LNCAP (cell line): ENCODE data around the gene TSSC4.

Experiments used
- TF ChIP-seq, protein P1 (sequence below): fragments of 450-650 bp; IDR thresholded peaks from 2 replicates; pipeline ENCODE4 v1.5.1; 2017; ENCODE audit warnings: mild to moderate bottlenecking

TSSC4 gene

DNA sequence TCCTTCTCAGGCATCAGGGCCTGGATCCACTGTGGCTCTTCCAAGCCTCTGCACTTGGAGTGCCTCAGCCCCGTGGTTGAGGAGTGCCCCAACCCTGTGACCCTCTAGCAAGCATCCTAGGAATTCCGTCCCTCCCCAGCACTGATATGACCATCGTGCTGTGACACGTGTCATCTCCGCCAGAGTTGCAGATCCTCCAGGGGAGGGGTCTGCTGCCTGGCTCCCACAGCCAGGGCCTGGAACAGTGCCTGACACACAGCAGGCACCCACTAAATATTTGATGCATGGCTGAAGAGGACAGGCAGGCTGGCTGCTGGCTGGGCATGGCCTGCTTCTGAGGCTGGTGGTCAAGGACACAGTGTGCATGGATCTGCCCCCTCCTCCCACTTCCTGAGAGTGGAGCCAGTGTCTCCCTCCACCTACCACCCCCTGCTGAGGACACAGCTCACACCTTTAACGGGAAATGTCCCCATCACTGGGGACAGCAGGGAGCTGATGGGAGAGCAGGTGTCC lies 25.2 kb upstream of the TSSC4 start:
- TF ChIP-seq, protein P1, sequence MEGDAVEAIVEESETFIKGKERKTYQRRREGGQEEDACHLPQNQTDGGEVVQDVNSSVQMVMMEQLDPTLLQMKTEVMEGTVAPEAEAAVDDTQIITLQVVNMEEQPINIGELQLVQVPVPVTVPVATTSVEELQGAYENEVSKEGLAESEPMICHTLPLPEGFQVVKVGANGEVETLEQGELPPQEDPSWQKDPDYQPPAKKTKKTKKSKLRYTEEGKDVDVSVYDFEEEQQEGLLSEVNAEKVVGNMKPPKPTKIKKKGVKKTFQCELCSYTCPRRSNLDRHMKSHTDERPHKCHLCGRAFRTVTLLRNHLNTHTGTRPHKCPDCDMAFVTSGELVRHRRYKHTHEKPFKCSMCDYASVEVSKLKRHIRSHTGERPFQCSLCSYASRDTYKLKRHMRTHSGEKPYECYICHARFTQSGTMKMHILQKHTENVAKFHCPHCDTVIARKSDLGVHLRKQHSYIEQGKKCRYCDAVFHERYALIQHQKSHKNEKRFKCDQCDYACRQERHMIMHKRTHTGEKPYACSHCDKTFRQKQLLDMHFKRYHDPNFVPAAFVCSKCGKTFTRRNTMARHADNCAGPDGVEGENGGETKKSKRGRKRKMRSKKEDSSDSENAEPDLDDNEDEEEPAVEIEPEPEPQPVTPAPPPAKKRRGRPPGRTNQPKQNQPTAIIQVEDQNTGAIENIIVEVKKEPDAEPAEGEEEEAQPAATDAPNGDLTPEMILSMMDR: peak; percentile 29; the same call in 1 of the 2 replicates

DNA sequence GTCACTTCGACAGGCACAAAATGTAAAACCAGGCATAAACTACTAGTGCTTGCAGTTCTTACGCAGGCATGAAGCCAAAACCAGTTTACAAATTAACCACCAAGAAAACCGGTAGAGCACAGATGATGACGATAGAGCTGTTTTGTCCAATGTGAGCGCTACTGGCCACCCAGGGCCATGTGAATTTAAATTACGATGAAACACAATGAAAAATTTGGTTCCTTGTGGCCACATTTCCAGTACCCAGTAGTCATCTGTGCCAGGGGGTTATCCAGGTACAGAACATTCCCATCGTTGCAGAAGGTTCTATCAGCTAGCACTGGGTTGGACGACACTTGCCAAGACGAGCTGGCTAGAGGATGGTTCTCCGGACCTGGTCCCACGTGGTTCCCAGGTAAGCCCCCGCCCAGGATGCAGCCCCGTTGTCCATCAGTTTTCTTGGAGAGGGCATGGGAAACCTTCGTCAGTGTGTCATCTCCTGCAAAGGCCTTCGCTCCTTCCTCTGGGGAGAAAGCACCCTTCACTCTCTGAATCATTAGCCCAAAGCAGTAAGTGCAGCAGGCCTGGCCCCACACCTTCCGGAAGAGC lies 24.5 kb upstream of the TSSC4 start:
- TF ChIP-seq, protein P1: no peak

DNA sequence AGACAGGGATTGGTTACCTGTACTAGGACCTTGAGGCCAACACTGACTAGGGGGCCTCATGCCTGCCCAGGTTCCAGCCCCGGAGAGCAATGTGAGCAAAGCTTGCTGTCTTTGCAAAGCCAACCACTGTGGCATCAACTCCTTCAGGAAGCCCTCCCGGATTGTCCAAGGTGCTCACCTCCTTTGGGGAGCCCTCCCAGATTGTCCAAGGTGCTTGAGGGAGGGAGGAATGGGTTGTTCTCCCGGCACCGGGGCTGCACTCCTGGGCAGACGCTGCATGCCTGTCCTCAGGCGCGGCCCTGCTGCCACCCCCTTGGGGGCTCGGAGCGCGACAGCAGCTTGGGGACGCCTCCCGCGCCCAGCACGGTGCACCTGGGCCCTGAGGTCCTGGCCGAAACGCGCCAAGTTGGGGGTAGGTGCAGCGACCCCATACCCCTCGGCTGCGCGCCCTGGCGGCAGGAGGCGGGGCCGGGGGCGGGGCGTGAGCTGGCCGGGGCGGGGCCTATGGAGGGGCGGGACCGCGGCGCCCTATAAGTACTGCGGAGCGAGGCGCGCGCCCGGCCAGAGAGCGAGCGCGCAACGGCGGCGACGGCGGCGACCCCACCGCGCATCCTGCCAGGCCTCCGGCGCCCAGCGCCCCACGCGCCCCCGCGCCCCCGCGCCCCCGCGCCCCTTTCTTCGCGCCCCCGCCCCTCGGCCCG lies 23.6 kb upstream of the TSSC4 start, which contains the start of gene CD81:
Gene CD81, plus strand, starts transcription at position 560 of the 701 bp plus-strand sequence. CDS start 240 bp downstream, outside the sequence.
- TF ChIP-seq, protein P1: no peak

DNA sequence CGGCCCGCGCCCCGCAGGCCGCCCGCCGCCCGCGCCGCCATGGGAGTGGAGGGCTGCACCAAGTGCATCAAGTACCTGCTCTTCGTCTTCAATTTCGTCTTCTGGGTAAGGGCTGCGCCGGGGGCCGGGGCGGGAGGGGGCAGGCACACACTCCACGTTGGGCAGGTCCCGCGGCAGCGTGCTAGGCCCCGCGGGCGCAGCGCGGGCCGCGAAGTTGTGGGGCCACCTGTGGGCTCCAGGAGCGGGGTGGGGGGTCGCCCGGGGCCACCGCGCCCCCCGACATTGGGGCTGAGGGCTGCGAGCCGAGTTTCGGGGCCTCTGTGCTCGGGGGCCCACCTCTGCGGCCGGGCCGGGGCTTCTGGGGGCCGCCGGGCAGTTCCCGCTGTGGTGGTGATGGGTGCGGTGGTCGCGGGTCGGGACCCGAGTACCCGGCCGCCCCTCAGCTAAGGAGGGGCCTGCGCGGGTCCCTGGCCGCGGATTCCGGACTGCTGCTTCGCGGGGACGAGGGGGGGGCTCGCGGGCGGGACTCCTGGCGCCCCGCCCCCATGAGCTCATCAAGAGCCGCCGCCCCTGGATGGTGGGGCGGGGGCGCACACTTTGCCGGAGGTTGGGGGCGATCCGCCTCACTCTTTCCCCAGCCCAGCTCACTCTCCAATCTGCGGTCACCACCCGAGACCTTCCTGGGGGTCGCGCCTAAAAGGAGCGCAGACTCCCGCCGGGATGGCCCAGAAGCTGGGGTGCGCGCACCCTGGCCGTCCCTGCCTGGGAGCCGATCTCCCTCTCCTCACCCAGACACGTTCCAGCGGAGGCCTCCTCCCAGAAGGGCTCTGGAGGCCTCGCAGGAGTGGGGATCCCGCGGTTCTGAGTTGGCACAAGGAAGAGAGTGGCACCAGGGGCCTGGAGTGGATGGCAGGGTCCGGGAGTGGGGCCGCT lies 22.8 kb upstream of the TSSC4 start:
- TF ChIP-seq, protein P1: no peak

DNA sequence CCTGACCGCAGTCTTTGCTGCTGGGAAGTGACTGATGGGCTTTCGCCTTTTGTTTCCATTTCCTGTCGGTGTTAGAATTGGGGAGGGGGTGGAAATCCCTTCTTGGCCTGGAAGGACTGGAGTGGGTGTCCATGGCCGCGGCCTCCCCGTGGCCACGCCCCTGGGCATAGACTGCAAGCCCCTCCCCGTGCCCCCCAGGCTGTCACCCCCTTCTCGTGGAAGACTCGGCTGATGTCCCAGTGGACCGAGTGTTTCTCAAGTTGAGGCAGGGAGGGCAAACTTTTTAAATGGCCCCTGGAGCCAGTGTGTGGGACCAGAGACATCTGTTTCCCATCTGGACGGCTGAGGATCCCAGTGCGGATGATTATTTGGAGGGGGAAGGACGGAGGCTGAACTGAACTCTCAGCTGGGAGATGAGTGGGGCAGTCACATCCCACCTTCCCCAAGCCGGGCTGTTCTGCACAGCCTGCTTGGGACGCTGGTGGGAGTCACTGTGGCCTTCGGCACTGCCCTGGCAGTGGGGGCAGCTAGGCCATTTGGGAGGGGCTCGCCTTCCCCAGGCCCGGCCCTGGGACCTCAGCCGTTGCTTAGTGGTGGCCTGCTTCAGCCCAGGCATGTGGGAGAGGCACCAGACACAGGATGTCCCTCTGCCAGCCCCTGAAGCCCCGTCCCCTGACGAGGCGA lies 21.9 kb upstream of the TSSC4 start:
- TF ChIP-seq, protein P1: no peak

DNA sequence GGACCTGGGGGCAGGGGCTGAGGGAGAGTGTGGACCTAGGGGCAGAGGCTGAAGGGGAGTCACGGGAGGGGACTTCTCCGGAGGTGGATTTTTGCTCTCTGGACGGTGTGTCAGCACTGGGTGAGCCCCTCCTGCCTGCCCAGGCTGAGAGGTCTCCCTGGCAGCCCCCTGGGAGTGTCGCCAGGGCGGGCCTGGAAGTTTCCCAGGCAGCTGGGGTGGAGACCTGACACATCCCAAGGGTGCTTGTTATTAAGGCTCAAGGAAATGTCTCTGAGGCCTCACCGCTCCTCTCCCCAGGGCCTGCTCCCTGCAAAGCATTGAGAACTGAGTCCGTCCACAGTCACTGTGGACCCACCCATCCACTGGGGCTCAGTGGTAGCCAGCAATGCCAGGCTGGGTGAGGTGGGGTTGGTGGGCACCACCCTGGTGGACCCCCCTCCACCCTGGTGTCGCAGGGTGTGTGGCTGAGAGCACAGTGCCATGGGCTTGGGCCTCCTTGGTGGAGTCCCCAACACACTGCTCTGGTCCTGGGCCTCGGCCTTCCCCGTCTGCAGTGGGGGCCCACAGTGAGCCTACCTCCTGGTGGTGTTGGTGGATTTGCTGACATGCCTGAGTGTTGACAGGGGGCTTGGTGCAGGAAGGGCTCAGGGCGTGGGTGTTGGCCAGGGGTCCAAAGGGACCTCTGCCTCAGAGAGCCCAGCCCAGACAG lies 20.9 kb upstream of the TSSC4 start:
- TF ChIP-seq, protein P1: no peak
